DOHH2 (cell line): ENCODE measurements around the gene NUAK2.

Experiments
- EZH2phosphoT487 ChIP-seq: fragments of 200-600 bp; sonication (generic); IDR thresholded peaks from 2 replicates; pipeline ENCODE4 v1.6.1; 2017; ENCODE audit warnings: borderline replicate concordance, mild to moderate bottlenecking, antibody characterized with exemption, low read length, moderate library complexity, mixed read lengths
- TF ChIP-seq, protein P1 (sequence below): fragments of 200-600 bp; sonication (generic); IDR thresholded peaks from one replicate; pipeline ENCODE4 v1.5.1; 2014; ENCODE audit warnings: antibody characterized with exemption, mild to moderate bottlenecking, low read depth, low read length; ENCODE audit not compliant: poor library complexity, severe bottlenecking

DNA sequence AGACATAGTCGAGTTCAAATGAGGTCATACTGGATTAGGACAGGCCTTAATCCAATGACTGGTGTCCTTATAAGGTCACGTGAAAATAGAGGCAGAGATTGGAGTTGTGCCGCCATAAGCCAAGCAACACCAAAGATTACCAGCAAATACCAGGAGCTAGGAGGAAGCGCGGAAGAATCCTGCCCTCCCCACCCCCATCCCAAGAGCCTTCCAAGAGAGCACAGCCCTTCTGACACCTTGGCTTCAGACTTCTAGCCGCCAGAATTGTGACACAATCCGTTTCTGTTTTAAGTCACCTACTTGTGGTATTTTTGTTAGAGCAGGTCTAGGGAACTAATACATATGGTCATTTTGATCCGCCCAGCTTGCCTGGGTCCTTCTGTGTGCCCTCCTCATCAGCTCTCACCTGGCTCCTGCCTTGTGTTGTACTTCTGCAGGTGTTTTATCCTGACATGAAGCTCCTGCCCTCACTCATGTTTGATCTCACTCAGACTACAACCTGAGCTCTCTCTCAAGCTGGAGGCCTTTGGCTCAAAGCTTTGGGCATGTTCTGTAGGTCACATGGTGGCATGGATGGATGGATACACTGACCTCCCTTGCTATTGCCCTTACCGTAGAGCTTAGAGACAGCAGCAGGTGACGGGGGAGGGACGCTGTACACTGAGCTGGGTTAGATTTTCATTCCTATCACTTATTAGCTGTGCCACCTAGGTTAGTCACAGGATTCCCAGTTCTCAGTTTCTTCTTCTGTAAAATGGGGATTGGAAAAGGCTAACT is 10.7 kb upstream of the NUAK2 start:
- TF ChIP-seq, protein P1, sequence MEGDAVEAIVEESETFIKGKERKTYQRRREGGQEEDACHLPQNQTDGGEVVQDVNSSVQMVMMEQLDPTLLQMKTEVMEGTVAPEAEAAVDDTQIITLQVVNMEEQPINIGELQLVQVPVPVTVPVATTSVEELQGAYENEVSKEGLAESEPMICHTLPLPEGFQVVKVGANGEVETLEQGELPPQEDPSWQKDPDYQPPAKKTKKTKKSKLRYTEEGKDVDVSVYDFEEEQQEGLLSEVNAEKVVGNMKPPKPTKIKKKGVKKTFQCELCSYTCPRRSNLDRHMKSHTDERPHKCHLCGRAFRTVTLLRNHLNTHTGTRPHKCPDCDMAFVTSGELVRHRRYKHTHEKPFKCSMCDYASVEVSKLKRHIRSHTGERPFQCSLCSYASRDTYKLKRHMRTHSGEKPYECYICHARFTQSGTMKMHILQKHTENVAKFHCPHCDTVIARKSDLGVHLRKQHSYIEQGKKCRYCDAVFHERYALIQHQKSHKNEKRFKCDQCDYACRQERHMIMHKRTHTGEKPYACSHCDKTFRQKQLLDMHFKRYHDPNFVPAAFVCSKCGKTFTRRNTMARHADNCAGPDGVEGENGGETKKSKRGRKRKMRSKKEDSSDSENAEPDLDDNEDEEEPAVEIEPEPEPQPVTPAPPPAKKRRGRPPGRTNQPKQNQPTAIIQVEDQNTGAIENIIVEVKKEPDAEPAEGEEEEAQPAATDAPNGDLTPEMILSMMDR: no peak
- TF ChIP-seq EZH2phosphoT487: no peak
